ENCODE results near the gene SP110. TPM values are rescaled to one million over a fixed set of nuclear protein-coding genes. Genes with fewer than 3 reads are reported as not detected.

The SP110 gene
- total RNA-seq, 2 experiments from 2014 or later = 128 to 135 TPM

DNA sequence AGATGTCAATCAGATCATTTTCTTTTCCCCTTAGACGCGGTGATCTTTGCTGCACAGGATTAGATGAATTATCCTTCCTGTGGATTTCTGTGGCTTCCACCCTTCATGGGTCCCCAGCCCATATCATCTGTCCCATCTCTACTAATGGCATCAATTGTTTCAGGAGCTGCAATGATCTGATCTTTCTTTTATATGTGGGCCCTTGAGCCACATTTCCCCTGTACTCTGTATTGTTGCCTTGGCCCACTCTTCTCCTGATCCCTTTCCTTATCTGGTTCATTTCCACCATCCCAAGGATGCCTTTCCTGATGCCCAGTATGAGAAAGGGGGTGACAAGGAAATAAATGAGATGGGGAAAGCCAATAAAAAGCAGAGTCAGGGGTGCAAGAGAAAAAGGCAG, 30.4 kb upstream of the SP110 start:
- Mint-ChIP-seq H3K27ac (no peak overlapping the region), H3K4me3 (no peak overlapping the region), H3K27me3 (ENCODE audit: low read depth) (no peaks in the 10 kb centered on the region), H3K36me3 (ENCODE audit: low read depth) (peaks cover 6% of the 10 kb centered on the region), H3K9me3 (ENCODE audit: insufficient read depth) (no peaks in the 10 kb centered on the region), H3K4me1 (ENCODE audit: low read depth) (no peaks in the 10 kb centered on the region)
- POLR2A ChIA-PET = no interaction called here
- ATAC-seq (no peak), DNase-seq (no peak)
- CTCF ChIA-PET = interaction anchor here (1.0 kb wide), 1 partner anchor 25 kb away, joined by 3 read pairs; no protein-coding TSS in a partner anchor

- Mint-ChIP-seq H3K9me3 (ENCODE audit: insufficient read depth) (no peaks in the 10 kb centered on the region), H3K4me3 (no peak overlapping the region), H3K4me1 (ENCODE audit: low read depth) (no peaks in the 10 kb centered on the region), H3K36me3 (ENCODE audit: low read depth) (peaks cover 23% of the 10 kb centered on the region), H3K27me3 (ENCODE audit: low read depth) (no peaks in the 10 kb centered on the region), H3K27ac (no peak overlapping the region)
- ChIA-PET CTCF (no interaction called here), POLR2A (no interaction called here)
- ATAC-seq = no peak
- no peak for DNase-seq
These were observed 26.4 kb upstream of the SP110 start for GRCh38 chr2:230246206-230246605.

- no peak overlapping the region for H3K4me3 Mint-ChIP-seq
- DNase-seq = no peak
- H3K27ac Mint-ChIP-seq = no peak overlapping the region
- no peaks in the 10 kb centered on the region for H3K4me1 Mint-ChIP-seq (ENCODE audit: low read depth)
- no peaks in the 10 kb centered on the region for H3K27me3 Mint-ChIP-seq (ENCODE audit: low read depth)
- H3K9me3 Mint-ChIP-seq (ENCODE audit: insufficient read depth) = no peaks in the 10 kb centered on the region
- peaks cover 34% of the 10 kb centered on the region for H3K36me3 Mint-ChIP-seq (ENCODE audit: low read depth)
- ChIA-PET POLR2A (interaction anchor here (1.0 kb wide), 1 partner anchor 9 kb away, joined by 4 read pairs; no protein-coding TSS in a partner anchor), CTCF (no interaction called here)
- ATAC-seq = no peak
These were observed 24.4 kb upstream of the SP110 start for GRCh38 chr2:230244211-230244610.

DNA sequence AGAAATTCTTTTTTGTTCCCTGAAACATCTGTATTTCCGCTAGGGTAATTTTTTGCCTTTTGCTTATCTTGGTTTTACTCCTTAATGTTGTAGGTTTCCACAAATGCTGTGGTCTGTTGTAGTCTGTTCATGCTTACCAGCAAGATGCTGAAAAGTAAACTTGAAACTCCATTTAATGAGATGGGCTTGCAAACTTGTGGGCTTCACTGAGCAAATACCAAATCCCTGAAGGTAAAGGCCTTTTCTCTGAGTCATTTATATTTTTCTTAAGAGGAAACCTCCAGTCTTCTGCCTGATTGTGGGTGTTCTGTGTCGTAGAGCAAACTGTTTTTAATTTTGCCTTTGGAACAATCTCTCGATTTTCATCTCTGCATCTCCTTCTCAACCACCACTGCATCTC, 15.1 kb upstream of the SP110 start:
- no peak for ATAC-seq
- POLR2A ChIA-PET = no interaction called here
- peaks cover 41% of the 10 kb centered on the region for H3K4me1 Mint-ChIP-seq (ENCODE audit: low read depth)

DNA sequence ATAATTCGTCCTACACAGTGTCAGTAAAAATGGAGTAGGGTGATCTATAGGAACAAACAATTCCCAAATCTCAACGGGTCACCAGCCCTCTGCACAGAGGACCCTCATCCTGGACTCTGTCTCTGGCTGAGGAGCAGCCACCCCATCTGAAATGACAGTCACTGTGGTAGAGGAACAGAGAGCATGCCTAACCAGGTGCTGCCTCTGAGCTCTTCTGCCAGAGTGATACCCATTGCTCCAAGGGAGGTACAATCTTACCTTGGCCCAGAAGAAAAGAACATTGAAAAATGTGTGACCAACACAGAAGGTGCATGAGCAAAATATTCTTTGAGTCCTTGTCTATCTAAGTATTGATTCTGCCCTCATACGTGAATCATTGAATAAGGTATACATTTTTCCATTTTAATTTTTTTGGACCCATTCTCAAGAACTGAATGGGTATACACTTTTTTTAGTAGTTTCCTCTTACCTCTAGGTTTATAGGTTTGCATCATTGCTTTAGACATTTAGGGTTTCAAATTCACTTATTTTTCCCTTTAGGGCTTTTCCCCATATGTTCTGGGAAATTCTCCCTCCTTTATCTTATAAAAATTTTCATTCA, 14.4 kb upstream of the SP110 start:
- Mint-ChIP-seq H3K4me1 (ENCODE audit: low read depth) (peaks cover 44% of the 10 kb centered on the region), H3K27ac (no peak overlapping the region), H3K9me3 (ENCODE audit: insufficient read depth) (peaks cover 19% of the 10 kb centered on the region), H3K36me3 (ENCODE audit: low read depth) (peaks cover 71% of the 10 kb centered on the region), H3K27me3 (ENCODE audit: low read depth) (no peaks in the 10 kb centered on the region), H3K4me3 (no peak overlapping the region)
- POLR2A ChIA-PET = no interaction called here
- DNase-seq = no peak
- ATAC-seq = peak; percentile 49
- CTCF ChIA-PET = no interaction called here

More for the DNA sequence above, 15.1 kb upstream of the SP110 start:
- Mint-ChIP-seq H3K36me3 (ENCODE audit: low read depth) (peaks cover 72% of the 10 kb centered on the region), H3K9me3 (ENCODE audit: insufficient read depth) (peaks cover 17% of the 10 kb centered on the region), H3K27me3 (ENCODE audit: low read depth) (no peaks in the 10 kb centered on the region), H3K27ac (no peak overlapping the region), H3K4me3 (no peak overlapping the region)
- no peak for DNase-seq
- CTCF ChIA-PET = no interaction called here

- DNase-seq = no peak
- H3K4me3 Mint-ChIP-seq = no peak overlapping the region
- peaks cover 58% of the 10 kb centered on the region for H3K36me3 Mint-ChIP-seq (ENCODE audit: low read depth)
- H3K4me1 Mint-ChIP-seq (ENCODE audit: low read depth) = peaks cover 64% of the 10 kb centered on the region
- no peak for ATAC-seq
- peaks cover 19% of the 10 kb centered on the region for H3K9me3 Mint-ChIP-seq (ENCODE audit: insufficient read depth)
- CTCF ChIA-PET = no interaction called here
- POLR2A ChIA-PET = no interaction called here
- no peak overlapping the region for H3K27ac Mint-ChIP-seq
- H3K27me3 Mint-ChIP-seq (ENCODE audit: low read depth) = no peaks in the 10 kb centered on the region
These were observed 11.5 kb upstream of the SP110 start for GRCh38 chr2:230231251-230231650.

DNA sequence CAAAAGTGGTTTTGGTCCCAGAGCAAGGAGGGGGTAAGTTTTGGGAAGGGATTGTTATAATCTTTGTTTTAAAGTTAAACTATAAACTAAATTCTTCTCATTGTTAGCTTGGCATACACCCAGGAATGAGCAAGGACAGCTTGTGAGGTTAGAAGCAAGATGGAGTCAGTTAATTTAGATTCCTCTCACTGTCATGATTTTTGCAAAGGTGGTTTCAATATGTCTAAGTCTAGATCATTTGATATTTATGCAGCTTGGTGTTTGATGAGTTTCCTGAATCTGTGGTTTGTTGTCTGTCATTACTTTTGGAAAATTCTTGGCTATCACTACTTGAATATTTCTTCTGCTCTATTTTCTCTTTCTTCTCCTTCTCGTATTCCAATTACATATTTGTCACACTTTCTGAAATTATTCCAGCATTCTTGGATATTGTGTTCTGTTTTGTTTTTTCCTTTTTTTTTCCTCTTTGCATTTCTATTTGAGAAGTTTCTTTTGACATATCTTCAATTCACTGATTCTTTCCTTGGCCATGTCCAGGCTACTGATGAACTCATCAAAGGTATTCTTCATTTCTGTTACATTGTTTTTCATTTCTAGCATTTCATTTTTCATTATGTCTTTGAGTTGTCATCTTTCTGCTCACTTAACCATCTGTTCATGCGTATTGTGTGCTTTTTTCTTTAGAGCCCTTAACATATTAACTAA, 10.9 kb upstream of the SP110 start:
- ATAC-seq (no peak), DNase-seq (no peak)
- ChIA-PET CTCF (no interaction called here), POLR2A (no interaction called here)
- H3K36me3 Mint-ChIP-seq (ENCODE audit: low read depth) = peaks cover 57% of the 10 kb centered on the region
- peaks cover 70% of the 10 kb centered on the region for H3K4me1 Mint-ChIP-seq (ENCODE audit: low read depth)
- no peaks in the 10 kb centered on the region for H3K27me3 Mint-ChIP-seq (ENCODE audit: low read depth)
- no peak overlapping the region for H3K27ac Mint-ChIP-seq
- H3K9me3 Mint-ChIP-seq (ENCODE audit: insufficient read depth) = peaks cover 19% of the 10 kb centered on the region
- peak overlapping the region; percentile 10 for H3K4me3 Mint-ChIP-seq

- POLR2A ChIA-PET = interaction anchor here (0.6 kb wide), 1 partner anchor 14 kb away, joined by 3 read pairs; no protein-coding TSS in a partner anchor
- CTCF ChIA-PET = no interaction called here
- DNase-seq = no peak
- Mint-ChIP-seq H3K4me3 (peak overlapping the region; percentile 10), H3K36me3 (ENCODE audit: low read depth) (peaks cover 52% of the 10 kb centered on the region), H3K9me3 (ENCODE audit: insufficient read depth) (peaks cover 19% of the 10 kb centered on the region), H3K4me1 (ENCODE audit: low read depth) (peaks cover 71% of the 10 kb centered on the region), H3K27me3 (ENCODE audit: low read depth) (no peaks in the 10 kb centered on the region), H3K27ac (no peak overlapping the region)
- no peak for ATAC-seq
These were observed 10.3 kb upstream of the SP110 start for GRCh38 chr2:230230087-230230486.

DNA sequence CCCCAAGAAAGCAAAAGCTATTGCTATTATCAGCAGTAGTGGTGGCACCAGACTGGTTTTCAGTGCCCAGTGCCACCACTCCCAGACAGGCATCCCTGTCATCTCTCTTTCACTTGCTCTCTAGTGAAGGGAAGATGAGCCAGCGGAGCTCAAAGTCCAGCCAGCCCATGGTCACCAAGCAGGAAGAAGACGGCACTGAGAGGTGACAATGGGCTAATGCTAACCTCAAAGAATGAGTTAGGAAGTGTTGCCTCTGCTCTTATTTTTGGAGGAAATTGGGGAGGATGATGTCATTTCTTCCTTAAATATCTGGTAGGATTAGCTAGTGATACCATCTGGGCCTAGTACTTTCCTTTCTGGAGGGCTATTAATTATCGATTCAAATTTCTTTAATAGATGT, 7.4 kb upstream of the SP110 start:
- no peak for DNase-seq
- CTCF ChIA-PET = interaction anchor here (0.7 to 1.8 kb wide), 3 partner anchors 9 to 95 kb away, joined by 3 to 5 read pairs (median 3); no protein-coding TSS in a partner anchor

GRCh38 chr2:230226051-230226551, 6.3 kb upstream of the SP110 start:
- no peaks in the 10 kb centered on the region for H3K27me3 Mint-ChIP-seq (ENCODE audit: low read depth)
- CTCF ChIA-PET = interaction anchor here (1.1 kb wide), 1 partner anchor 29 kb away, joined by 4 read pairs; no protein-coding TSS in a partner anchor
- peaks cover 38% of the 10 kb centered on the region for H3K36me3 Mint-ChIP-seq (ENCODE audit: low read depth)
- H3K27ac Mint-ChIP-seq = peak overlapping the region; percentile 90
- peak overlapping the region; percentile 80 for H3K4me3 Mint-ChIP-seq
- peaks cover 85% of the 10 kb centered on the region for H3K4me1 Mint-ChIP-seq (ENCODE audit: low read depth)
- POLR2A ChIA-PET = interaction anchor here (0.6 to 2.8 kb wide), 14 partner anchors 11 to 1735 kb away, joined by 3 to 10 read pairs (median 5); partner anchors contain the start of genes DIS3L2 and SP140L
- ATAC-seq = peak; percentile 36
- H3K9me3 Mint-ChIP-seq (ENCODE audit: insufficient read depth) = peaks cover 14% of the 10 kb centered on the region
- DNase-seq = no peak

More for the DNA sequence above, 7.4 kb upstream of the SP110 start:
- Mint-ChIP-seq H3K27me3 (ENCODE audit: low read depth) (no peaks in the 10 kb centered on the region), H3K9me3 (ENCODE audit: insufficient read depth) (peaks cover 19% of the 10 kb centered on the region), H3K4me3 (peak overlapping the region; percentile 78), H3K4me1 (ENCODE audit: low read depth) (peaks cover 86% of the 10 kb centered on the region), H3K36me3 (ENCODE audit: low read depth) (peaks cover 47% of the 10 kb centered on the region), H3K27ac (peak overlapping the region; percentile 84)
- POLR2A ChIA-PET = interaction anchor here (1.2 to 2.8 kb wide), 5 partner anchors 27 to 221 kb away, joined by 5 to 15 read pairs (median 6); no protein-coding TSS in a partner anchor
- ATAC-seq = peak; percentile 4

GRCh38 chr2:230225486-230225885, 5.7 kb upstream of the SP110 start, which contains the start of gene SP140:
TSS of gene SP140 (plus strand) at chr2:230225736. CDS start at chr2:230225845, 109 bp downstream.
- H3K27ac Mint-ChIP-seq = peak within 1 kb of the TSS; percentile 90

GRCh38 chr2:230224458-230224857, 4.7 kb upstream of the SP110 start:
- ATAC-seq = no peak
- POLR2A ChIA-PET = interaction anchor here (1.1 to 2.8 kb wide), 4 partner anchors 9 to 95 kb away, joined by 5 to 10 read pairs (median 6); no protein-coding TSS in a partner anchor

More at GRCh38 chr2:230225486-230225885, 5.7 kb upstream of the SP110 start, which contains the start of gene SP140:
- H3K4me1 Mint-ChIP-seq (ENCODE audit: low read depth) = peaks cover 79% of the 10 kb centered on the region
- ATAC-seq (peak; percentile 89), DNase-seq (peak; percentile 85)
- POLR2A ChIA-PET = interaction anchor here (0.6 to 2.8 kb wide), 15 partner anchors 10 to 1736 kb away, joined by 3 to 10 read pairs (median 5); partner anchors contain the start of genes DIS3L2 and SP140L
- peaks cover 32% of the 10 kb centered on the region for H3K36me3 Mint-ChIP-seq (ENCODE audit: low read depth)
- peaks cover 8% of the 10 kb centered on the region for H3K9me3 Mint-ChIP-seq (ENCODE audit: insufficient read depth)
- CTCF ChIA-PET = interaction anchor here (0.6 to 1.1 kb wide), 2 partner anchors 25 to 30 kb away, joined by 3 to 4 read pairs; no protein-coding TSS in a partner anchor
- H3K4me3 Mint-ChIP-seq = peak within 1 kb of the TSS; percentile 80
- no peaks in the 10 kb centered on the region for H3K27me3 Mint-ChIP-seq (ENCODE audit: low read depth)

More at GRCh38 chr2:230224458-230224857, 4.7 kb upstream of the SP110 start:
- DNase-seq = no peak
- CTCF ChIA-PET = no interaction called here
- H3K27ac Mint-ChIP-seq = peak overlapping the region; percentile 90
- H3K27me3 Mint-ChIP-seq (ENCODE audit: low read depth) = no peaks in the 10 kb centered on the region
- no peaks in the 10 kb centered on the region for H3K9me3 Mint-ChIP-seq (ENCODE audit: insufficient read depth)
- peak overlapping the region; percentile 80 for H3K4me3 Mint-ChIP-seq
- H3K36me3 Mint-ChIP-seq (ENCODE audit: low read depth) = peaks cover 32% of the 10 kb centered on the region
- peaks cover 79% of the 10 kb centered on the region for H3K4me1 Mint-ChIP-seq (ENCODE audit: low read depth)

All from activated CD8-positive, alpha-beta T cell treated with anti-CD3 and anti-CD28 coated beads, Interleukin-2, amount 10 ng/mL, durations not matched to agents 7 days and 5 days (primary cell).